ENCODE measurements around the gene DMTF1. TPM values are rescaled to one million over a fixed set of nuclear protein-coding genes. Genes with fewer than 3 reads are reported as not detected.

The DMTF1 gene
- total RNA-seq, 4 donors from 2014 or later, result 77.4 to 157 (median 121) TPM

DNA sequence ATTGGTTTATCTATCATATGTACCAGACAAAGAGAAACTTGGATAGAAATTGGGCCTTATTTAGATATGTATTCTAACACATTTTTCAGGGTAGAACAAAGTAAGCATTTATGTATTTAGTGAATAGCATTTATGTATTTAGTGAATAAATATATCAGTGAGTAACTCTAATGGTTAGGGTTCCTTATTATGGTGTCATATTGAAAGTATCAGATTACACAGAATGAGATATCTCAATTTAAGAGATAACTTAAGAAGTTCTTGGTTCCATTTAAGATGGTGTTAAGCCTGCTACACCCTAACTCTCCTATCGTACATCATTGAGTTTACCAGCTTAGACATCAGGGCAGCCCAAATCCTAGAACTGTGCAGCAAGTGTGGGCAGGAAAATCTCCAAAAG, 35.9 kb upstream of the DMTF1 start:
- intact Hi-C loops (cut with DNase I; ENCODE audit: low total_unique reads), result no loop called here
- no peak for TF ChIP-seq CTCF (IDR thresholded peaks at IDR 0.05)
- TF ChIP-seq EP300 (IDR thresholded peaks at IDR 0.05; ENCODE audit: low read depth), result no peak
- TF ChIP-seq POLR2AphosphoS5 (IDR thresholded peaks at IDR 0.05), result no peak
- TF ChIP-seq POLR2A (IDR thresholded peaks at IDR 0.05), result no peak

GRCh38 chr7:87119581-87119980, 32.7 kb upstream of the DMTF1 start:
- Histone ChIP-seq H3K27ac (no peak overlapping the region), H3K4me1 (no peaks in the 10 kb centered on the region), H3K4me3 (no peak overlapping the region), H3K36me3 (no peaks in the 10 kb centered on the region), H3K9me3 (no peaks in the 10 kb centered on the region), H3K27me3 (no peaks in the 10 kb centered on the region)
- 0 to 50% methylated on average over 1 to 2 of the region's 2 CpGs for WGBS, 2 donors (ENCODE audit: low coverage in 1 of 2)
- in situ Hi-C loops (cut with MboI; ENCODE audit: low pct_ligation_motif_present in 1 of 4, low pct_unique_long_range_greater_than_20kb in 1 of 4, low sequenced_read_pairs in 3 of 4), result no loop called here
- DNase-seq, result no peak
- TF ChIP-seq POLR2A (IDR thresholded peaks at IDR 0.05) (no peak), POLR2AphosphoS5 (IDR thresholded peaks at IDR 0.05) (no peak), CTCF (IDR thresholded peaks at IDR 0.05) (no peak), EP300 (IDR thresholded peaks at IDR 0.05; ENCODE audit: low read depth) (no peak)
- intact Hi-C loops (cut with DNase I; ENCODE audit: low total_unique reads), result no loop called here

More for the DNA sequence above, 35.9 kb upstream of the DMTF1 start:
- no peak overlapping the region for H3K4me3 ChIP-seq
- H3K36me3 ChIP-seq, result no peaks in the 10 kb centered on the region
- in situ Hi-C loops (cut with MboI; ENCODE audit: low pct_ligation_motif_present in 1 of 4, low pct_unique_long_range_greater_than_20kb in 1 of 4, low sequenced_read_pairs in 3 of 4), result no loop called here
- no peaks in the 10 kb centered on the region for H3K9me3 ChIP-seq
- H3K4me1 ChIP-seq, result no peaks in the 10 kb centered on the region
- no peak for DNase-seq
- no peak overlapping the region for H3K27ac ChIP-seq
- 57 to 76% methylated on average over 1 of the region's 1 CpG for WGBS, 2 donors (ENCODE audit: low coverage in 1 of 2)
- no peaks in the 10 kb centered on the region for H3K27me3 ChIP-seq

DNA sequence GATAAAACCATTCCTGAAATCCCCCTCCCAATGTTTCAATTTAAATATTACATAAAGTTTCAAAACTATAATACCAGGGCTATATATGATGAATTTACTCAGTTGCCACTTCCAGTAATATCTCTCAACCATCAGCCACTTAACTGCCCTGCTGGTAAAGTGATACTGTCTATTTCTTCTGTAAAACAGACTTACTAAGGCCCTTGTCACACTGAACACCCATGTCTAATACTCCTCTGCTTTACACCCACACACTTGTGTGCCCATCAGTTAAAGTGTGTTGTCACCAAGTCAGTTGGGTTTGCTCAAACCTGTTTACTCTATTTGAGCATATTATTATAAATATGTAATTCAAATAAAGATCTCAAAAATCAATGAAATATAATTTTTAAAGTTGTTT, 29.1 kb upstream of the DMTF1 start:
- H3K4me1 ChIP-seq, result no peaks in the 10 kb centered on the region
- no peak for DNase-seq
- TF ChIP-seq POLR2AphosphoS5 (IDR thresholded peaks at IDR 0.05) (no peak), EP300 (IDR thresholded peaks at IDR 0.05; ENCODE audit: low read depth) (no peak), POLR2A (IDR thresholded peaks at IDR 0.05) (no peak), CTCF (IDR thresholded peaks at IDR 0.05) (no peak)
- H3K27me3 ChIP-seq, result no peaks in the 10 kb centered on the region
- no peak overlapping the region for H3K27ac ChIP-seq
- in situ Hi-C loops (cut with MboI; ENCODE audit: low pct_ligation_motif_present in 1 of 4, low pct_unique_long_range_greater_than_20kb in 1 of 4, low sequenced_read_pairs in 3 of 4) (no loop called here), intact Hi-C loops (cut with DNase I; ENCODE audit: low total_unique reads) (no loop called here)
- no peaks in the 10 kb centered on the region for H3K36me3 ChIP-seq
- no peaks in the 10 kb centered on the region for H3K9me3 ChIP-seq
- H3K4me3 ChIP-seq, result no peak overlapping the region

GRCh38 chr7:87127019-87127418, 25.2 kb upstream of the DMTF1 start:
- no peak for DNase-seq
- 82 to 100% methylated on average over 3 to 7 of the region's 7 CpGs for WGBS, 2 donors (ENCODE audit: low coverage in 1 of 2)
- H3K36me3 ChIP-seq, result no peaks in the 10 kb centered on the region
- no peaks in the 10 kb centered on the region for H3K27me3 ChIP-seq
- in situ Hi-C loops (cut with MboI; ENCODE audit: low pct_ligation_motif_present in 1 of 4, low pct_unique_long_range_greater_than_20kb in 1 of 4, low sequenced_read_pairs in 3 of 4), result no loop called here
- H3K9me3 ChIP-seq, result no peaks in the 10 kb centered on the region
- H3K4me1 ChIP-seq, result no peaks in the 10 kb centered on the region
- TF ChIP-seq POLR2A (IDR thresholded peaks at IDR 0.05), result no peak
- no peak for TF ChIP-seq CTCF (IDR thresholded peaks at IDR 0.05)
- no peak for TF ChIP-seq EP300 (IDR thresholded peaks at IDR 0.05; ENCODE audit: low read depth)
- TF ChIP-seq POLR2AphosphoS5 (IDR thresholded peaks at IDR 0.05), result no peak
- intact Hi-C loops (cut with DNase I; ENCODE audit: low total_unique reads), result no loop called here
- H3K27ac ChIP-seq, result no peak overlapping the region
- no peak overlapping the region for H3K4me3 ChIP-seq
